Ishikawa (cell line): ENCODE results near the gene NAV2.

Experiments used
- CEBPB ChIP-seq: IDR thresholded peaks from 2 replicates; pipeline ENCODE4 v1.6.1; 2012
- CREB1 ChIP-seq: IDR thresholded peaks from 2 replicates; pipeline ENCODE4 v1.6.1; 2012; ENCODE audit warnings: low read depth
- EGR1 ChIP-seq: IDR thresholded peaks from 2 replicates; pipeline ENCODE4 v1.6.1; 2012
- EP300 ChIP-seq: IDR thresholded peaks from 2 replicates; pipeline ENCODE4 v1.6.1; 2012; ENCODE audit warnings: borderline replicate concordance
- FOXM1 ChIP-seq: IDR thresholded peaks from 2 replicates; pipeline ENCODE4 v1.6.1; 2012; ENCODE audit warnings: low read depth, borderline replicate concordance
- NFIC ChIP-seq: IDR thresholded peaks from 2 replicates; pipeline ENCODE4 v1.6.1; 2012
- RAD21 ChIP-seq: IDR thresholded peaks from 2 replicates; pipeline ENCODE4 v1.6.1; 2012; ENCODE audit warnings: low read depth
- TAF1 ChIP-seq: IDR thresholded peaks from 2 replicates; pipeline ENCODE4 v1.6.1; 2012; ENCODE audit warnings: low read depth, mild to moderate bottlenecking
- TCF12 ChIP-seq: IDR thresholded peaks from 2 replicates; pipeline ENCODE4 v1.6.1; 2012; ENCODE audit warnings: low read depth
- TEAD4 ChIP-seq: IDR thresholded peaks from 2 replicates; pipeline ENCODE4 v1.6.1; 2012
- YY1 ChIP-seq: IDR thresholded peaks from 2 replicates; pipeline ENCODE4 v1.6.1; 2012; ENCODE audit warnings: low read depth
- ZBTB7A ChIP-seq: IDR thresholded peaks from 2 replicates; pipeline ENCODE4 v1.6.1; 2012; ENCODE audit warnings: low read depth
- TF ChIP-seq, protein P1 (sequence below): IDR thresholded peaks from 2 replicates; pipeline ENCODE4 v1.6.1; 2012
- TF ChIP-seq, protein P2 (sequence below): IDR thresholded peaks from 2 replicates; pipeline ENCODE4 v1.6.1; 2012; ENCODE audit warnings: low read depth, mild to moderate bottlenecking
- TF ChIP-seq, protein P3 (sequence below): IDR thresholded peaks from 2 replicates; pipeline ENCODE4 v1.6.1; 2012

Gene NAV2

DNA sequence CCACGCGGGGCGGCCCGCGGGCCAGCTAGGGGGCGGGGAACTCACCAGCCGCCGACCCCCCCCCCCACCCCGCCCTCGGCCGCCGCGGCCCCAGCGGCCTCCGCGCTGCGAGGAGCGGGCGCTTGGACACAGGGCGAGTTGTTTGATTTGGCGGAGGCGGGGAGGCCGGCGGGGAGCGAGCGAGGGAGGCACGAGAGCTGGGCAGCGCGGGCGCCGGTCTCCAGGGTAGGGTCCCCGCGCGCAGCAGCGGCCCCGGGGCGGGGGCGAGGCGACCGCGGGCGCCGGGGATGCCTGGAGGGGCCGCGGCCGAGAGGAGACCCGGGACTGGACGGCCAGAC is 64.4 kb downstream of the NAV2 start:
- TF ChIP-seq TAF1 (no peak), RAD21 (no peak), FOXM1 (no peak), CEBPB (no peak), TCF12 (no peak), YY1 (no peak), TEAD4 (no peak), EGR1 (no peak), CREB1 (no peak), EP300 (no peak), NFIC (no peak), ZBTB7A (no peak)
- TF ChIP-seq, protein P1, sequence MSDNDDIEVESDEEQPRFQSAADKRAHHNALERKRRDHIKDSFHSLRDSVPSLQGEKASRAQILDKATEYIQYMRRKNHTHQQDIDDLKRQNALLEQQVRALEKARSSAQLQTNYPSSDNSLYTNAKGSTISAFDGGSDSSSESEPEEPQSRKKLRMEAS = no peak
- TF ChIP-seq, protein P2, sequence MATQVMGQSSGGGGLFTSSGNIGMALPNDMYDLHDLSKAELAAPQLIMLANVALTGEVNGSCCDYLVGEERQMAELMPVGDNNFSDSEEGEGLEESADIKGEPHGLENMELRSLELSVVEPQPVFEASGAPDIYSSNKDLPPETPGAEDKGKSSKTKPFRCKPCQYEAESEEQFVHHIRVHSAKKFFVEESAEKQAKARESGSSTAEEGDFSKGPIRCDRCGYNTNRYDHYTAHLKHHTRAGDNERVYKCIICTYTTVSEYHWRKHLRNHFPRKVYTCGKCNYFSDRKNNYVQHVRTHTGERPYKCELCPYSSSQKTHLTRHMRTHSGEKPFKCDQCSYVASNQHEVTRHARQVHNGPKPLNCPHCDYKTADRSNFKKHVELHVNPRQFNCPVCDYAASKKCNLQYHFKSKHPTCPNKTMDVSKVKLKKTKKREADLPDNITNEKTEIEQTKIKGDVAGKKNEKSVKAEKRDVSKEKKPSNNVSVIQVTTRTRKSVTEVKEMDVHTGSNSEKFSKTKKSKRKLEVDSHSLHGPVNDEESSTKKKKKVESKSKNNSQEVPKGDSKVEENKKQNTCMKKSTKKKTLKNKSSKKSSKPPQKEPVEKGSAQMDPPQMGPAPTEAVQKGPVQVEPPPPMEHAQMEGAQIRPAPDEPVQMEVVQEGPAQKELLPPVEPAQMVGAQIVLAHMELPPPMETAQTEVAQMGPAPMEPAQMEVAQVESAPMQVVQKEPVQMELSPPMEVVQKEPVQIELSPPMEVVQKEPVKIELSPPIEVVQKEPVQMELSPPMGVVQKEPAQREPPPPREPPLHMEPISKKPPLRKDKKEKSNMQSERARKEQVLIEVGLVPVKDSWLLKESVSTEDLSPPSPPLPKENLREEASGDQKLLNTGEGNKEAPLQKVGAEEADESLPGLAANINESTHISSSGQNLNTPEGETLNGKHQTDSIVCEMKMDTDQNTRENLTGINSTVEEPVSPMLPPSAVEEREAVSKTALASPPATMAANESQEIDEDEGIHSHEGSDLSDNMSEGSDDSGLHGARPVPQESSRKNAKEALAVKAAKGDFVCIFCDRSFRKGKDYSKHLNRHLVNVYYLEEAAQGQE = no peak
- TF ChIP-seq, protein P3, sequence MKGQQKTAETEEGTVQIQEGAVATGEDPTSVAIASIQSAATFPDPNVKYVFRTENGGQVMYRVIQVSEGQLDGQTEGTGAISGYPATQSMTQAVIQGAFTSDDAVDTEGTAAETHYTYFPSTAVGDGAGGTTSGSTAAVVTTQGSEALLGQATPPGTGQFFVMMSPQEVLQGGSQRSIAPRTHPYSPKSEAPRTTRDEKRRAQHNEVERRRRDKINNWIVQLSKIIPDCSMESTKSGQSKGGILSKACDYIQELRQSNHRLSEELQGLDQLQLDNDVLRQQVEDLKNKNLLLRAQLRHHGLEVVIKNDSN = no peak

DNA sequence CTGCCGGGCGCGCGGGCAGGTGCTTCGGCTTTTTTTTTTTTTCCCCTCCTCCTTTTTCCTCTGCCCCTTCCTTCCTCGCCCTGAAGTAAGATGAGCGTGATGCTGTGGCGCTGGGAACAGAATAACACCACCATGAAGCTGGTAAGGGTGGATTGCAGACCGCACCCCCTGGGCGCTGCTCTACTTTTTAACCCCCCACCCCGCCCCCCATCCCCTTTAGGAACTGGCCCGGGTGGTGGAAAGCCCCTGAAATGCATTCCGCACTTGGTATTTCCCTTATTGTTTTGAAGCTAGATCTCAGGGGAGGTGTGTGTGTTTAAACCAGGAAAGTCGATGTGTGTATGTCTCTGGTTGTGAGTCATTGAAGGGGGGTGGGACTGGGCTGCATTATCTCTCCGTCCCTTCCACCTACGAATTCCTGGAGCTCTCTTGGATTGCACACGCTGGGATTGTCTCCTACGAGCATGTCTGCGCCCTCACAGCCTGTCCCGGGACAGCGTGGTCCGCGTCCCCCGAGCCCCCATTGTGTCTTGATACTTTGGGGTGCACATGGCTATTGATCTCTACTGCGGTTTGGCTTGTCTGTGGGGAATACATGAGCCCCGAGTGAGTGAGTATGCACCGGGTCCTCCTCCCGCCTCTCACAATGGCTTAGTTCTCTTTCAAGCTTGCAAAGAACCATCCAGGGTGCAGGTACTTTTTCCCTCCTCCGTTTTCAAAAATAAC is 64.9 kb downstream of the NAV2 start:
- TF ChIP-seq YY1 = no peak
- TF ChIP-seq TAF1 = no peak
- TF ChIP-seq EP300 = no peak
- TF ChIP-seq, protein P3 = no peak
- TF ChIP-seq NFIC = no peak
- TF ChIP-seq, protein P2 = no peak
- no peak for TF ChIP-seq CEBPB
- TF ChIP-seq EGR1 = no peak
- TF ChIP-seq TCF12 = no peak
- TF ChIP-seq RAD21 = no peak
- no peak for TF ChIP-seq CREB1
- no peak for TF ChIP-seq TEAD4
- TF ChIP-seq ZBTB7A = no peak
- no peak for TF ChIP-seq FOXM1
- TF ChIP-seq, protein P1 = no peak

DNA sequence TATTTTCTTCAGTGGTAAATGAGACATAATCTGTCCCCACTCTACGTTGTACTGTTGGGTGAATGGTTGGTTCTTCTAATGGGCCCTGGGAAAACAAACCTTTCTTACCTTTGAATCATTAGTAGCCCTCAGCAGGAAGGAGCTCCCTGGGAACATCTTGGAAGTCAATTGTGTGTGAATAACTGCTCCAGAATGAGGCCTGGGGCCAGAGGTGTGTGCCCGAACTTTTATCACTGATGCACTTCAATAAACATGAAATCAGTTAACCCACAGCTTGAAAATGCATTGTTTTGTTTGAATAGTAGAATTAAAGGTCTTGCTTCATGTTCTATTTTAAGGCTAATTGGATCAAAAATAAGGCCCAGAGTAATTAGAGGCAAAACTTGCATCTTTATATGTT is 67.1 kb downstream of the NAV2 start:
- TF ChIP-seq, protein P1 = no peak
- TF ChIP-seq ZBTB7A (no peak), YY1 (no peak)

DNA sequence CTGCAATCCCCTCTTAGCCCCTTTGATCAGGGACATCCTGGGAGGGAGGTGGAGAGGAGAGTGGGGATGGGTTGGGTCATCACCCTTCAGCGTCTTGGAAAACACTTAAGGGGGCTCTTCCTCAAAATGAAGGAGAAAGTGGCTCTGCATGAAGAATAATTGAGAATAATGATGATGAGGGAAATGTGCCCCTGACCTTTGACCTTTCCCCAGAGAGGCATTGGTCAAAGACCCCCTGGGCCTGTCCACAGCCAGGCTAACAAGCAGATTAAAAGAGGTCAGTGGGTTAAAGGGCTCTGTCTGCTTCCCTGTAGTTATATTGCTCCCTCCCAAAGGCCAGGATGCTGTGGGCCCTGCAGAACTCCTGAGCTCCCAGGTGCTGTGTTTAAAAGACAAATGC is 68.7 kb downstream of the NAV2 start:
- TF ChIP-seq RAD21 (no peak), FOXM1 (no peak), ZBTB7A (no peak)

DNA sequence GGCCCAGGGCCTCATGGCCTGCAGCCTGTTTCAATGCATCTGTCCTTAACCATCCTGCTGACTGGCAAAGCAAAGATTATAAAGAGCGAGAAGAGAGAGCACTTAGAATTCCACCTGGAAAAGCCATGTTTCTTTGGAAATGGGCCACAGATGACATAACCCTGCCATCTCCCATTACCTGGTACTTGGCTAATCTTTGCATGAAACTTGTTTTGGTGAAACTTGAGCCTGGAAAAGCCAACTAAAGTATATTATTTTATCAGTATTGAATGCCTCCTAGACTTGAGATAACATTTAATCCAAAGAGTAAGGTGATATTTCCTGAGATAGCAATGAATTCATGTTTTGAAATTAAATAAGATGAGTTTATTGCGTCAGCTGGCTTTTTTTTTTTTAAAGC is 72.6 kb downstream of the NAV2 start:
- TF ChIP-seq EP300 = no peak
- no peak for TF ChIP-seq TAF1
- TF ChIP-seq TEAD4 = no peak
- no peak for TF ChIP-seq RAD21
- TF ChIP-seq, protein P2 = no peak
- TF ChIP-seq FOXM1 = no peak
- no peak for TF ChIP-seq CEBPB
- no peak for TF ChIP-seq TCF12
- TF ChIP-seq EGR1 = no peak
- no peak for TF ChIP-seq ZBTB7A
- TF ChIP-seq CREB1 = no peak
- no peak for TF ChIP-seq YY1
- no peak for TF ChIP-seq NFIC
- TF ChIP-seq, protein P1 = no peak
- TF ChIP-seq, protein P3 = no peak
